Activated T-helper 1 cell treated with anti-CD3 and anti-CD28 coated beads, Interleukin-12 subunit alpha, Interleukin-12 subunit beta, Interleukin-2, Interleukin-4 antibody, amounts not matched to agents 30 ng/mL and 10 ng/mL and 1 ng/mL, durations not matched to agents 14 hours and 24 hours and 36 hours (primary cell): ENCODE results near the gene LYRM4. TPM values are rescaled to one million over a fixed set of nuclear protein-coding genes. Genes with fewer than 3 reads are reported as not detected.
A peak's percentile ranks its signal among the peaks of the same experiment; 100 is the strongest.

Source experiments
- DNase-seq: peaks from one replicate; pipeline ENCODE4 v3.0.0; 2021; ENCODE audit warnings: low spot score
- H3K27ac Mint-ChIP-seq: one replicate; pipeline ENCODE4 v1.8.0; 2021; ENCODE audit warnings: mild to moderate bottlenecking, mixed read lengths
- H3K27me3 Mint-ChIP-seq: one replicate; pipeline ENCODE4 v1.8.0; 2022; ENCODE audit warnings: mild to moderate bottlenecking, moderate library complexity, mixed read lengths; ENCODE audit not compliant: insufficient read depth
- H3K36me3 Mint-ChIP-seq: one replicate; pipeline ENCODE4 v1.8.0; 2021; ENCODE audit warnings: low read depth, mixed read lengths
- H3K4me1 Mint-ChIP-seq: one replicate; pipeline ENCODE4 v1.8.0; 2021; ENCODE audit warnings: low read depth, mixed read lengths
- H3K4me3 Mint-ChIP-seq: one replicate; pipeline ENCODE4 v1.8.0; 2021; ENCODE audit warnings: mild to moderate bottlenecking, moderate library complexity, mixed read lengths
- H3K9me3 Mint-ChIP-seq: one replicate; pipeline ENCODE4 v1.8.0; 2021; ENCODE audit warnings: mixed read lengths
- intact Hi-C: fragments of 100-400 bp; cut with micrococcal nuclease; formaldehyde crosslinking; loops from one replicate; pipeline ENCODE4 v1.15.1; 2024
- total RNA-seq: library from RNA; stranded (reverse); gene quantifications from 2 replicates; pipeline ENCODE4 v1.2.3, GENCODE V29; 2022

LYRM4 gene
- total RNA-seq, 1 donor from 2014 or later = 48.9 TPM

DNA sequence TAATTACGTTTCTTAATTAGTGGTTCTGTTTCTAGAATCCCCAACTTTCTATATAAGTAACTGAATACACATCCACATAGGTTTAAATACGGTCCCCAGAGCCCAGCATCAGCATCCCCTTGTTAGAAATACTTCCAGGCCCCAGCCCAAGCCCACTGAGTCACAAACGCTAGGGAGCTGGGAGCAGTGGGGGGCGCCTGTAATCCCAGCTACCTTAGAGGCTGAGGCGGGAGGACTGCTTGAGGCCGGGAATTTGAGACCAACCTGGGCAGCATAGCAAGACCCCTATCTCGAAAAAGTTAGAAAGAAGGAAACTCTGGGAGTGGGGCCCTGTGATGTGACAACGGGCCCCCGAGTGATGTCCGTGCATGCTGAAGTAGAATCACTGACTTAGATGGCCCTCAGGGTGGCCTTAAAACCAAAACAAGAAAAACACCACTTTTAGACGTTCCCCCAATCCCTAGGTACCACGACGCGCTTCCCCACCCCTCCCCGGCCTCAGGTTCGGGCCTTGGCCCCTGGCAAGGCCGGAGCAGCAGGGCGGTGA lies 176.9 kb downstream of the LYRM4 start:
- Mint-ChIP-seq H3K4me1 (no peaks in the 10 kb centered on the region), H3K9me3 (no peaks in the 10 kb centered on the region), H3K36me3 (no peaks in the 10 kb centered on the region), H3K27me3 (peaks cover 40% of the 10 kb centered on the region), H3K27ac (no peak overlapping the region), H3K4me3 (peak overlapping the region; percentile 17)
- no peak for DNase-seq
- intact Hi-C loops = loop anchor here (10.0 kb wide), 1 partner anchor 921 kb away; the partner anchor contains the start of gene NRN1

DNA sequence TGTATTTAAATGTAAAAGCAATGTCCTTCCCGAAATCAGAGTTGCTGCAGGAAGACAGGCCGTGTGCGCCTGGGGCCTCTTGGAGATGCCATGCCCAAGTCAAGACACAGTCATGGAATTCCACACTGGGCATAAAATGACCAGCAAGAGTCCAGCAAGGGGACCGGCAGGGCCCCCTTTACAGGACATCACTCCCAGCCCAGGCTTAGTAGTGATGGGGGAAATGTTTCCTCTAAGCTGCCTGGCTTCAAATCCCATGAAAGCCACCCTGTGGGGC lies 177.5 kb downstream of the LYRM4 start:
- no peaks in the 10 kb centered on the region for H3K9me3 Mint-ChIP-seq
- DNase-seq = no peak
- peaks cover 35% of the 10 kb centered on the region for H3K27me3 Mint-ChIP-seq
- intact Hi-C loops = loop anchor here (10.0 kb wide), 1 partner anchor 922 kb away; the partner anchor contains the start of gene NRN1
- H3K27ac Mint-ChIP-seq = no peak overlapping the region
- H3K36me3 Mint-ChIP-seq = no peaks in the 10 kb centered on the region
- no peak overlapping the region for H3K4me3 Mint-ChIP-seq
- no peaks in the 10 kb centered on the region for H3K4me1 Mint-ChIP-seq

DNA sequence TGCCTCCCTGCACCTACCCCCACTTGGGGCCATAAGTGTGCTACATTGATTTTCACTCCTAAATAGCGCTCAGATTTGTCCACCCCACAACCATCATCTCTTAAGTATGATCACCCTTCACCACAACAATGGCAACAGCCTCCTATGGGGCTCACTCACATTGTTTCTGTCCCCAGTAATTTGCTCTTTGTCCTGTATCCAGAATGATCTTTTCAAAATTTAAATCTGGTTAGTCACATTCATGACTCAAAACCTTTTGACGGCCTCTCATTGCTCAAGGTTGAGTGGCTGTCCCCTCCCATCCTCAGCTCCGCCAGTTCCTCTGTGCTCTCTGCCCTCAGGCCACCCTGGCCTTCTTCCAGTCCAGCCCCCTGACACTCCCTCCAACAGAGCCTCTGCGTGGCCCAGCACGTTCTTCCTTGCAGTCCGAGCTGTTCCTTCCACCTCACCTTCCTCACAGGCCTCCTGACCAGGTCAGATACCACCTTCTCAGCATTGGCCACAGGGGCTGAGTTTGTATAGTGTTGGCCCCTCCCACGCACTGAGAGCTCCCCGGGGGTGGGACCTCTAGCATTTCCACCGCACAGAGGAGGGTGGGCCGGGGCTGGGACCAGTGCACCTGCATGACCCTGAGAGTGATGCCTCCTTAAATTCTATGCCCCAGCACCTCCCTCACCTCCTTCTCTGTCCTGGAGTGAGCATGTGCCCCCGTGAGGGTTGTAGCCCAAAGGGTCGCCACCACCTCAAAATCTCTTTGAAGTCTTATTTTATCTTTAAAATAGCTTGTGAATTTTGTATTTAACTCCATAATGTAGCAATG lies 178.1 kb downstream of the LYRM4 start:
- no peak for DNase-seq
- Mint-ChIP-seq H3K4me1 (no peaks in the 10 kb centered on the region), H3K4me3 (no peak overlapping the region), H3K36me3 (no peaks in the 10 kb centered on the region), H3K9me3 (no peaks in the 10 kb centered on the region), H3K27me3 (peaks cover 35% of the 10 kb centered on the region), H3K27ac (no peak overlapping the region)
- intact Hi-C loops = loop anchor here (10.0 kb wide), 1 partner anchor 922 kb away; the partner anchor contains the start of gene NRN1

DNA sequence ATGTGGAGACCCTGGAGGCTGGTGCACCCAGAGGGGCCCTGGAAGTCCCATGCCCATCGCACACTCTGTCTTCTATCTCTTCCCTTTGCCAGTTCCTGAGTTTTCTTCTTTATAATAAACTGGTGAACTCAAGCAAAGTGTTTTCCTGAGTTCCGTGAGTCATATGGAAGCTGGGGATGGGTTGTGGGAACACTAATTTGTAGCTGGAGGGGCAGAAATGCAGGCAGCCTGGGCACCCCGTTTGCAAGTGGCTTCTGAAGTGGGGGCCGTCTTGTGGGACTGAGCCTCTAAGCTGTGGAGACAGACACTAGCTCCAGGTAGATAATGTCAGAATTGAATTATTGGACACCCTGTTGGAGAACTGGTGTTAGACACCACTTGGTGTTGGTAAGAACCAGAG lies 178.8 kb downstream of the LYRM4 start:
- Mint-ChIP-seq H3K27me3 (peaks cover 28% of the 10 kb centered on the region), H3K9me3 (no peaks in the 10 kb centered on the region), H3K4me3 (no peak overlapping the region), H3K27ac (no peak overlapping the region), H3K4me1 (no peaks in the 10 kb centered on the region), H3K36me3 (no peaks in the 10 kb centered on the region)
- no peak for DNase-seq
- intact Hi-C loops = loop anchor here (10.0 kb wide), 1 partner anchor 923 kb away; the partner anchor contains the start of gene NRN1

DNA sequence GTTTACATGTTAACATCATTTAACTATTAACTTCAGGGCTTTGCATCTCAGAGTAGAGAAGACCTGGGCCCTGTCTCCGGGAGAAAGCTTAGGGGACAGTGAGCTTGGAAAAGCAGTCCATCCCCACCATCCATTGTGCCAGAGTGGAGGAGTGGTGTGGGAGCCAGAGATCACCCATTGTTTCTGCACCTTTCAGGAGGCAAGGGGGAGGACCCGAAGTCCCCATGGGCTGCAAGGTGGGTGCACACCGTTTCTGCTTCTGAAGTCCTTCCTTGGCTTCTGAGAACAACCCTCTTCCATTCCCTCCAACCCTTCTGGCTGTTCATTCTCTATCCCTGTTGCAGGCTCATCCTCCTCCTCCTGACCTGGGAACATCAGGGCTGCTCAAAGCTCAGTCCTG lies 179.6 kb downstream of the LYRM4 start:
- Mint-ChIP-seq H3K4me1 (no peaks in the 10 kb centered on the region), H3K4me3 (no peak overlapping the region), H3K27me3 (peaks cover 31% of the 10 kb centered on the region), H3K9me3 (no peaks in the 10 kb centered on the region), H3K36me3 (no peaks in the 10 kb centered on the region), H3K27ac (no peak overlapping the region)
- intact Hi-C loops = loop anchor here (10.0 kb wide), 1 partner anchor 924 kb away; the partner anchor contains the start of gene NRN1
- DNase-seq = no peak

DNA sequence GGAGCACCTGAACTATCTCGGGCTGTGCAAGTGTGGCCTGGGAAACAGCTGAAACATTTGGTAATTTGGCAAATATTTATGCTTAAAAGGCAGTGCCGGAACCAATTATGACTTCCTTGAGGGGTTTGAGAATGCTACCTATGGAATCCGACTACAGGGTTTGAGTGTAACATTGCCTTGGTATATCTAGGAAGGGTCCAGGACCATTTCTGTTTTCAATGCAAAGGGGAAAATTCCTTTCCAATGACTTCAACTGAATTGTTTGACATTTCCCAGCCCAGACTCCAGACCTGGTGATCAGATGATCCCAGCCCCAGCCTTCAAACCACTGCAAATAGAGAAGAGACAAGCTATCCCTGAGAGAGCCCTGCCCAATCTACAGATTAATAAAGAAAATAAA lies 180.2 kb downstream of the LYRM4 start:
- Mint-ChIP-seq H3K4me1 (no peaks in the 10 kb centered on the region), H3K4me3 (no peak overlapping the region), H3K27me3 (peaks cover 34% of the 10 kb centered on the region), H3K27ac (no peak overlapping the region), H3K9me3 (no peaks in the 10 kb centered on the region), H3K36me3 (no peaks in the 10 kb centered on the region)
- DNase-seq = no peak
- intact Hi-C loops = loop anchor here (10.0 kb wide), 1 partner anchor 924 kb away; the partner anchor contains the start of gene NRN1

DNA sequence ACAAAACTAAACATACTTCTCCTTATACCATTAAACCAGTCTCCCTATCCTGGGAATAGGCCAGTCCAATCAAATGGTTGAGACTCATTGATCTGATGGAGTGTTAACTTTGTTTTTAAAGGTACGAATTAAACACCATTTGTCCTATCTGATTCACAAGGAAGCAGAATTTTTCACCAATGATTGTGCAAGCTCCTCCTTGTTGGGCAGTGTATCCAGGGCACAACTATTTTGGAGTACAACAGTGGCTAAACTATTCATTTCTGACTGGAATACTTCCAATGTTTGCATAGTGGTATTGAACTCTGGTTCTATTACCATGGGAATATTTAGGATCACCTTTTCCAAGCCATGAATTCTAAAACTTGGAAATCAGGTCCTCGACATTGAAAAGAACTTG lies 181.1 kb downstream of the LYRM4 start:
- H3K27me3 Mint-ChIP-seq = peaks cover 34% of the 10 kb centered on the region
- H3K27ac Mint-ChIP-seq = no peak overlapping the region
- no peaks in the 10 kb centered on the region for H3K36me3 Mint-ChIP-seq
- H3K4me1 Mint-ChIP-seq = no peaks in the 10 kb centered on the region
- H3K9me3 Mint-ChIP-seq = no peaks in the 10 kb centered on the region
- no peak for DNase-seq
- no peak overlapping the region for H3K4me3 Mint-ChIP-seq
- intact Hi-C loops = loop anchor here (10.0 kb wide), 1 partner anchor 925 kb away; the partner anchor contains the start of gene NRN1

DNA sequence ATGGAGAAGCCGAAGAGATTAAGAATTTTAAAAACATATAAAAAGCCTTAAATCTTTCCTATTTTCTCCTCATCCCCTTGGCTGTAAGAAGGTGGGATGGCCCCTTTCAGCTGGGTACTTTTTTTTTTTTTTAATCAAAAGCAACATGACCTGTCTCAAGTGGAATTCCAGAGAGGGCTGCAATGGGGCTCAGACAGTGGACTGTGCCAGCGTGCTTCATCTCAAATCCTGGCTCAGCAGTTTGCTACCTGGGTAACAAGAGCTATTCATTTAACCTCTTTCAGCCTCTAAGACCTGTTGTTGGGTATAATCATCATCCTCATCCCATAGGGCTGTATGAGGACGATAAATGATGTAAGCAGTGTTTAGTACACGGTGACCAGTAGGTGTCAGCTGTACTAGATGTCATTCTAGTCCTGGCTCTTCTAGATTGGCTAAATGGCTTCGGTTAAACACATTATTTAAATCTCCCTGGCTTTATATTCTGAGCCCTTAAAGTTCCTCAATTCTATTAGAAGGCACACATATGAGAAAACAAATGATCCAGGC lies 182.6 kb downstream of the LYRM4 start:
- Mint-ChIP-seq H3K36me3 (no peaks in the 10 kb centered on the region), H3K4me3 (no peak overlapping the region), H3K27me3 (peaks cover 27% of the 10 kb centered on the region), H3K4me1 (no peaks in the 10 kb centered on the region), H3K9me3 (no peaks in the 10 kb centered on the region), H3K27ac (no peak overlapping the region)
- intact Hi-C loops = no loop called here
- no peak for DNase-seq

DNA sequence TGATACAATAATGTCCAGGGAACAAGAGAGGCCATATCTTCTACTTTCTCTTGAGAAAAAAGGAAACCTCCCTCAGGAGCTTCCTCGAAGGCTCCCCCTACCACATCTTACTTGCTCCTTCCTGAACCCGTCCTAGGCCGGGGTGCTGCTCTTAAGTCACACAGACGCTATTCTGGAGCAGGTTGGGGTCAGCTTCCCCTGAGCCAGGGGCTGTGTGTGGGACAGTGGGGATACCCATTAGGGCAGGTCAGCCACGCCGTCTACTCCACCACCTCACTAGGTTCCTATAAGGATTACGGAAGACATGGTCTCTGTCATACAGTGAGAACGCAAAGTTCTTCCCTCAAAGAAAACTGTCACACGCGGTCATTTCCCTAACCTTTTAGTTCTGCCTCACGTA lies 183.8 kb downstream of the LYRM4 start:
- Mint-ChIP-seq H3K9me3 (no peaks in the 10 kb centered on the region), H3K4me1 (peaks cover 7% of the 10 kb centered on the region), H3K4me3 (no peak overlapping the region), H3K27me3 (peaks cover 24% of the 10 kb centered on the region), H3K36me3 (no peaks in the 10 kb centered on the region), H3K27ac (no peak overlapping the region)
- intact Hi-C loops = no loop called here
- DNase-seq = no peak

DNA sequence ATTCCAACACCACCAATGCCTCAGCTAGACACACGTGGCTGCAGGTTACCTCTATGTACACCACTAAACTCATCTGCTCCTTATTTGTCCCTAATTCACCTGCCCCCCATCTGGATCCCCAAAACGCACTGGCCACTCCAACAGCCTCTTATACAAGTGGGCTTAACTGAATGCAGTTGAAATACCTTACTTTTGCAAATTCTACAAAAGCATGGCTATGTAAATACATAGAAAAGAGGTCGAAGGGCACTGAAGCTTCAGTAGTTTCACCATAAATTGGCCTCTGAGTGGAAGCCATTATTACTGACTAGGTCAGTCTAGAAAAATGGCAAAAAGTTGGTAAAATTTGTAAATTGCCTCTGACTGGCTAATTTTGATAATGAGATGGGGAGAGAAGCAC lies 186.8 kb downstream of the LYRM4 start:
- DNase-seq = no peak
- intact Hi-C loops = loop anchor here (5.0 kb wide), 1 partner anchor 72 kb away; the partner anchor contains the start of gene RPP40
- Mint-ChIP-seq H3K4me1 (peaks cover 9% of the 10 kb centered on the region), H3K27ac (no peak overlapping the region), H3K4me3 (no peak overlapping the region), H3K27me3 (peaks cover 8% of the 10 kb centered on the region), H3K36me3 (no peaks in the 10 kb centered on the region), H3K9me3 (no peaks in the 10 kb centered on the region)

DNA sequence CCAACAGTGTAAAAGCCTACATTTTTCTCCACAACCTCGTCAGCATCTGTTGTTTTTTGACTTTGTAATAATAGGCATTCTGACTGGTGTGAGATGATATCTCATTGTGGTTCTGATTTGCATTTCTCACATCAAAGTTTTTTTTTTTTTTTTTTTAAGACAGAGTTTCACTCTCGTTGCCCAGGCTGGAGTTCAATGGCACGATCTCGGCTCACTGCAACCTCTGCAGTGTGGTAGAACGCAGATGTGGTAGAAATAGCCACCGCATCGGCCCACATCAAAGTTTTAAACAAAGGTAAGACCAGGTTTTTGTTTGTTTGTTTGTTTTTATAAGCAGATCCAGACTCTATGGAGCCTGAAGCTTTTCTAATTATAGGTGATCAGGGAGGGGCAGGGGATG lies 188.3 kb downstream of the LYRM4 start:
- intact Hi-C loops = loop anchor here (5.0 kb wide), 1 partner anchor 70 kb away; the partner anchor contains the start of gene RPP40
- Mint-ChIP-seq H3K9me3 (no peaks in the 10 kb centered on the region), H3K27ac (no peak overlapping the region), H3K4me1 (peaks cover 9% of the 10 kb centered on the region), H3K4me3 (no peak overlapping the region), H3K27me3 (peaks cover 8% of the 10 kb centered on the region), H3K36me3 (no peaks in the 10 kb centered on the region)
- DNase-seq = no peak

DNA sequence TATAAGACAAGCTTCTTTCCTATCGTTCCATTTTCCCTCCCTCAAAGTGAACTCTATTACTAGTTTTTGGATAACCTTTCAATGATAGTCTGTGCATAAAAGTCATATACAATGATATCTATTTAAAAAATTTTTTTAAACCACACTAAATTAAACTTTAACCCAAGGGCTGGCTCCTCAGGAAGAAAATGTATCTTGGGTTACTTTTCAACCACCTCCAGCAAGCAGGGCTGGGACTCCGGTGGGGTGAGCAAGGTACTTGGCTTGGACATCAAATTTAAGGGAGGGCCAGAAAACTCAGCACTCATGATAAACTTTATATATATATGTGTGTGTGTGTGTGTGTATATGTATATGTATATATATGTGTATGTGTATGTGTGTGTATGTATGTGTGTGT lies 189.5 kb downstream of the LYRM4 start:
- intact Hi-C loops = loop anchor here (5.0 kb wide), 1 partner anchor 69 kb away; the partner anchor contains the start of gene RPP40

DNA sequence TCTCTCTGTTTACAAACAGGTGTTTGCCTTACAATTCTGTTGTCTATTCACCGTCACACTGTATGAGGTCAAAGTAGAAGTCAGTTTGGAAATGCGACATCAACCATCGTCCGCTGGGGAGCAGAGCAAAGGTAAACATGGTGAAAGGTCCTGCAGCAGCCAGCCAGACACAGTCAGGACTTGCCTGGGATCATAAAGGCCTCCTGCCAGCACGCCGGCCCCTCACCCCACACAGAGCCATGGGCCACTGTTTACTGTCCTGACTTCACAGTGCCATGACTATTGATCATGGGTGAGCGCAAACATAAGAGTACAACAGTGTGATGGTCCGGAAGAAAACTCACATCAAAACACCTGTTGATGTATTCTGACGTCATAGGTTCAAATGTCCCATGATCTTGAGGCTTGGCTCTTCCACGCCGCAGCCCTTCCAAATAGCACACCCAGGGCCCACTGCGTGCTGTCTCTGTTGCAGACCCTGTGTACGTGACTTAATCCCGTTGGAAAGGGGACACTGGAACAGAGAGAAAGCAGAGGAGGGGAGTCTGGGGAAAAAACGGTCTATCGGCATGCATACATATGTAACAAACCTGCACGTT lies 192.5 kb downstream of the LYRM4 start:
- DNase-seq = no peak
- H3K27ac Mint-ChIP-seq = no peak overlapping the region
- no peak overlapping the region for H3K4me3 Mint-ChIP-seq
- H3K4me1 Mint-ChIP-seq = peaks cover 9% of the 10 kb centered on the region
- H3K36me3 Mint-ChIP-seq = no peaks in the 10 kb centered on the region
- no peaks in the 10 kb centered on the region for H3K9me3 Mint-ChIP-seq
- H3K27me3 Mint-ChIP-seq = no peaks in the 10 kb centered on the region
- intact Hi-C loops = no loop called here

More for the DNA sequence above, 189.5 kb downstream of the LYRM4 start:
- Mint-ChIP-seq H3K4me1 (peaks cover 9% of the 10 kb centered on the region), H3K9me3 (no peaks in the 10 kb centered on the region), H3K27me3 (peaks cover 6% of the 10 kb centered on the region), H3K36me3 (no peaks in the 10 kb centered on the region), H3K4me3 (no peak overlapping the region), H3K27ac (no peak overlapping the region)
- no peak for DNase-seq
